Fibroblast of villous mesenchyme (primary cell): ENCODE data around the gene RPS15. TPM values are rescaled to one million over a fixed set of nuclear protein-coding genes. Genes with fewer than 3 reads are reported as not detected.

ENCODE experiments used
- total RNA-seq: library from RNA; depleted of rRNA; stranded (reverse); fragments of >200 nt; gene quantifications from 2 replicates; pipeline ENCODE4 v1.2.3, GENCODE V29; 2012

The RPS15 gene
- total RNA-seq, 1 donor, result 346 TPM

Other genes with a start within 250 kb of the RPS15 start
- gene STK11, start 232.6 kb upstream of the RPS15 start, total RNA-seq, result 90.8 and 94.1 TPM in 2 replicates
- gene CBARP, start 200.4 kb upstream of the RPS15 start, total RNA-seq, result 5.8 and 6.0 TPM in 2 replicates
- gene ATP5F1D, start 196.6 kb upstream of the RPS15 start, total RNA-seq, result 12.1 and 15.1 TPM in 2 replicates
- gene MIDN, start 189.8 kb upstream of the RPS15 start, total RNA-seq, result 14.2 and 15.5 TPM in 2 replicates
- gene CIRBP, start 169.1 kb upstream of the RPS15 start, total RNA-seq, result 85.5 and 140 TPM in 2 replicates
- 17.3 and 21.9 TPM in 2 replicates for gene FAM174C, start 162.9 kb upstream of the RPS15 start, total RNA-seq
- not detected in 2 replicates for gene EFNA2, start 152.5 kb upstream of the RPS15 start, total RNA-seq
- gene NDUFS7, start 54.5 kb upstream of the RPS15 start, total RNA-seq, result 33.7 and 61.2 TPM in 2 replicates
- 23.3 and 29.6 TPM in 2 replicates for gene GAMT, start 36.9 kb upstream of the RPS15 start, total RNA-seq
- gene DAZAP1, start 30.8 kb upstream of the RPS15 start, total RNA-seq, result 54.4 and 61.7 TPM in 2 replicates
- gene APC2, start 11.7 kb downstream of the RPS15 start, total RNA-seq, result 0.32 and 0.43 TPM in 2 replicates
- 29.6 and 32.8 TPM in 2 replicates for gene C19orf25, start 40.8 kb downstream of the RPS15 start, total RNA-seq
- 1.3 and 1.9 TPM in 2 replicates for gene PCSK4, start 52.0 kb downstream of the RPS15 start, total RNA-seq
- gene REEP6, start 52.8 kb downstream of the RPS15 start, total RNA-seq, result 0.43 and 0.97 TPM in 2 replicates
- gene ADAMTSL5, start 74.6 kb downstream of the RPS15 start, total RNA-seq, result 6.4 and 6.9 TPM in 2 replicates
- gene PLK5, start 85.7 kb downstream of the RPS15 start, total RNA-seq, result under 0.01 TPM in 1 of 2 replicates, not detected in the other
- 33.7 and 48.6 TPM in 2 replicates for gene MEX3D, start 129.9 kb downstream of the RPS15 start, total RNA-seq
- 73.4 and 103 TPM in 2 replicates for gene MBD3, start 154.5 kb downstream of the RPS15 start, total RNA-seq
- gene UQCR11, start 167.1 kb downstream of the RPS15 start, total RNA-seq, result 49.3 and 53.5 TPM in 2 replicates
- 57.0 and 66.7 TPM in 2 replicates for gene TCF3, start 214.2 kb downstream of the RPS15 start, total RNA-seq